Esophagus muscularis mucosa (tissue), 4 donors: ENCODE results near the gene TMCC1. TPM values are rescaled to one million over a fixed set of nuclear protein-coding genes. Genes with fewer than 3 reads are reported as not detected.

Source experiments
- DNase-seq: peaks from one replicate; pipeline ENCODE4 v3.0.0-alpha.2; 2017; ENCODE audit errors: extremely low spot score
- H3K27ac ChIP-seq, 4 donors: fragments of 200-600 bp; sonication (generic); replicated peaks in 1 of 4; 1 replicate in 3 of 4; 2 replicates in 1 of 4; pipeline ENCODE4 v1.5.1; 2016 to 2019; ENCODE audit warnings: mild to moderate bottlenecking in 1 of 4
- H3K27me3 ChIP-seq, 4 donors: fragments of 200-600 bp; sonication (generic); one replicate each; pipeline versions ENCODE4 v1.5.1 to v1.6.0; 2016 to 2019
- H3K36me3 ChIP-seq, 4 donors: fragments of 200-600 bp; sonication (generic); one replicate each; pipeline ENCODE4 v1.5.1; 2016 to 2019
- H3K4me1 ChIP-seq, 4 donors: fragments of 200-600 bp; sonication (generic); one replicate each; pipeline ENCODE4 v1.5.1; 2016 to 2019
- H3K4me3 ChIP-seq, 4 donors: fragments of 200-600 bp; sonication (generic); 1 replicate in 2 of 4; 2 replicates in 2 of 4; pipeline ENCODE4 v1.5.1; 2016 to 2019; ENCODE audit warnings: mild to moderate bottlenecking in 4 of 4, moderate library complexity in 1 of 4
- H3K9me3 ChIP-seq, 4 donors: fragments of 200-600 bp; sonication (generic); 1 replicate in 3 of 4; 2 replicates in 1 of 4; pipeline ENCODE4 v1.5.1; 2016 to 2019
- CTCF ChIP-seq, 3 experiments: fragments of 200-600 bp in 2 of 3; fragments of 450-650 bp in 1 of 3; sonication (generic) in 2 of 3; IDR thresholded peaks; one replicate each; pipeline ENCODE4 v1.5.1; 2017 to 2019; ENCODE audit warnings: antibody characterized with exemption in 3 of 3, mild to moderate bottlenecking in 2 of 3, moderate library complexity in 1 of 3
- EP300 ChIP-seq: sonication (generic); formaldehyde crosslinking; IDR thresholded peaks from one replicate; pipeline ENCODE4 v1.6.1; 2017; ENCODE audit warnings: antibody characterized with exemption
- POLR2A ChIP-seq: fragments of 450-650 bp; IDR thresholded peaks from one replicate; pipeline ENCODE4 v1.6.1; 2017; ENCODE audit warnings: antibody characterized with exemption, moderate library complexity, mild to moderate bottlenecking, low read depth
- POLR2AphosphoS5 ChIP-seq, 2 donors: sonication (generic); formaldehyde crosslinking; IDR thresholded peaks; one replicate each; pipeline ENCODE4 v1.6.1; 2017; ENCODE audit warnings: antibody characterized with exemption in 2 of 2
- WGBS: methylation state at CpG from one replicate; pipeline ENCODE4 v1.1.5; 2018; 5-methylcytosine and 5-hydroxymethylcytosine counted together
- intact Hi-C: fragments of 100-400 bp; cut with DNase I; formaldehyde crosslinking; loops from one replicate; pipeline ENCODE4 v1.15.1; 2023
- total RNA-seq, 4 donors: library from RNA; depleted of rRNA; stranded (reverse); fragments of >200 nt; gene quantifications; one replicate each; pipeline versions ENCODE4 v1.1.0 to v1.2.1, GENCODE V29; 2016

The TMCC1 gene
- total RNA-seq, 4 donors from 2014 or later, result 24.5 to 36.2 (median 28.9) TPM

- Histone ChIP-seq H3K4me1 (peaks cover 0 to 37% (median 27%) of the 10 kb centered on the region in 4 donors), H3K4me3 (no peak overlapping the region), H3K27me3 (no peaks in the 10 kb centered on the region), H3K27ac (no peak overlapping the region), H3K36me3 (no peaks in the 10 kb centered on the region), H3K9me3 (no peaks in the 10 kb centered on the region)
- no peak for DNase-seq
- TF ChIP-seq POLR2AphosphoS5 (IDR thresholded peaks at IDR 0.05) (no peak), CTCF (IDR thresholded peaks at IDR 0.05) (no peak), POLR2A (no peak), EP300 (no peak)
- WGBS, result 77% methylated on average over 6 of the region's 6 CpGs
- intact Hi-C loops, result no loop called here
These were observed 98.1 kb downstream of the TMCC1 start for GRCh38 chr3:129795186-129796010.

GRCh38 chr3:129794311-129795185 lies 99.0 kb downstream of the TMCC1 start:
- DNase-seq, result no peak

DNA sequence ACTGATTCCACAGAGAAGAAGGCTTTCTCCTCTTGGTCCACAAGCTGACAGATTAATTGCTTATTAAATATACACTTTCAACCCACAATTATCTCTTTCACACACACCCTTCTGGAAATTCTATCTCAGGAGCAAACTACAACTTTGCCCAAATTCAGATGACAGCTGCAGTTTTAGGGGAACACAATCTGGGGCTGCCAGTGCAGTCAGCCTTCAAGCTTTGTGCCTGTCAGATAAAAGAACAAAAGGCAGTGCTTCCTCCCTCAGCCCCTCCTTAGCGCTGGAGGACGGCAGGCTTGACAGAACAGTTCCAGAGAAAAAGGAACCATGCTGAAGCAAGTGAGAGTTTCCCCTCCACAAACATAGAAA lies 99.6 kb downstream of the TMCC1 start:
- no peak for DNase-seq
- WGBS, result 29% methylated on average over 2 of the region's 2 CpGs
- H3K27ac ChIP-seq, result peak overlapping the region in 3 of 4 donors; percentile 22 to 40 (median 23)
- intact Hi-C loops, result no loop called here
- H3K36me3 ChIP-seq, result no peaks in the 10 kb centered on the region
- no peaks in the 10 kb centered on the region for H3K27me3 ChIP-seq
- TF ChIP-seq CTCF (IDR thresholded peaks at IDR 0.05), result no peak
- TF ChIP-seq POLR2AphosphoS5 (IDR thresholded peaks at IDR 0.05), result no peak
- no peak for TF ChIP-seq EP300
- H3K9me3 ChIP-seq, result no peaks in the 10 kb centered on the region
- H3K4me3 ChIP-seq, result peak overlapping the region; percentile 15 to 30 (median 23)
- H3K4me1 ChIP-seq, result peaks cover 0 to 31% (median 26%) of the 10 kb centered on the region in 4 donors

More at GRCh38 chr3:129794311-129795185, 99.0 kb downstream of the TMCC1 start:
- H3K4me1 ChIP-seq, result peaks cover 0 to 37% (median 27%) of the 10 kb centered on the region in 4 donors
- H3K27ac ChIP-seq, result peak overlapping the region in 3 of 4 donors; percentile 22 to 40 (median 23)
- H3K27me3 ChIP-seq, result no peaks in the 10 kb centered on the region
- H3K36me3 ChIP-seq, result no peaks in the 10 kb centered on the region
- H3K4me3 ChIP-seq, result peak overlapping the region; percentile 15 to 30 (median 23)
- intact Hi-C loops, result no loop called here
- no peaks in the 10 kb centered on the region for H3K9me3 ChIP-seq
- TF ChIP-seq POLR2A (no peak), EP300 (no peak), POLR2AphosphoS5 (IDR thresholded peaks at IDR 0.05) (peak; percentile 11 to 45)
- 35% methylated on average over 12 of the region's 14 CpGs for WGBS

GRCh38 chr3:129793319-129793718 lies 100.2 kb downstream of the TMCC1 start:
- no peak for DNase-seq
- no peak overlapping the region for H3K4me3 ChIP-seq
- intact Hi-C loops, result no loop called here
- H3K4me1 ChIP-seq, result peaks cover 0 to 28% (median 25%) of the 10 kb centered on the region in 4 donors
- H3K27ac ChIP-seq, result no peak overlapping the region
- 70% methylated on average over 1 of the region's 1 CpG for WGBS
- TF ChIP-seq EP300 (no peak), POLR2A (no peak), CTCF (IDR thresholded peaks at IDR 0.05) (no peak), POLR2AphosphoS5 (IDR thresholded peaks at IDR 0.05) (no peak)
- no peaks in the 10 kb centered on the region for H3K27me3 ChIP-seq
- no peaks in the 10 kb centered on the region for H3K9me3 ChIP-seq
- no peaks in the 10 kb centered on the region for H3K36me3 ChIP-seq

DNA sequence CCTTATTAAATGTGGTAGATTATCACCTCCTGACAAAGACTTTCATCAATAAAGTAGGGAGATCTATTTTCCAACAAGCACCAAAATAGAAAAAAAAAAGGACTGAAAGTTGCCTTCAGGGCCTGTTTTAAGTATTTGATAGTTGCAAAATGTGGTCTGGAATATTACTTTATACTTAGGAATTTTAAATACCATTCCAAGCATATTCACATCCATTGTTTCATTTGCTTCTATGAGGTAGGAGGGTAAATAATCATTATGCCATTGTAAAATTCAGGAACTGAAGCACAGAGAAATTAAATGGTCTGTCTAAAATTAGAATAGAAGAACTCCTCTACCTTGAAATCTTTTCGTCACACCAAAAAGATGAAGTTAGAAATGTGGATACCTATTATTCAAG lies 110.0 kb downstream of the TMCC1 start:
- intact Hi-C loops, result no loop called here
- H3K9me3 ChIP-seq, result no peaks in the 10 kb centered on the region
- peaks cover 0 to 7% (median 0%) of the 10 kb centered on the region in 4 donors for H3K4me1 ChIP-seq
- no peaks in the 10 kb centered on the region for H3K36me3 ChIP-seq
- no peak overlapping the region for H3K4me3 ChIP-seq
- no peak overlapping the region for H3K27ac ChIP-seq
- TF ChIP-seq EP300 (no peak), CTCF (IDR thresholded peaks at IDR 0.05) (no peak), POLR2A (no peak), POLR2AphosphoS5 (IDR thresholded peaks at IDR 0.05) (no peak)
- 73% methylated on average over 1 of the region's 1 CpG for WGBS
- no peaks in the 10 kb centered on the region for H3K27me3 ChIP-seq
- DNase-seq, result no peak
